Mucosa of descending colon (tissue), 3 donors: ENCODE results near the gene EYA2. TPM values are rescaled to one million over a fixed set of nuclear protein-coding genes. Genes with fewer than 3 reads are reported as not detected.

Source experiments
- ATAC-seq: fragments of 200-7000 bp; cut with Tn5 transposase; one replicate; pipeline ENCODE4 v1.9.1; 2020; ENCODE audit warnings: mild to moderate bottlenecking, moderate library complexity
- DNase-seq, 3 donors: peaks; one replicate each; pipeline ENCODE4 v3.0.0-alpha.2; 2020
- H3K36me3 ChIP-seq: fragments of 200-600 bp; one replicate; pipeline ENCODE4 v1.8.0; 2021; ENCODE audit warnings: low read depth, mild to moderate bottlenecking
- H3K4me1 ChIP-seq: fragments of 200-600 bp; one replicate; pipeline ENCODE4 v1.8.0; 2021; ENCODE audit warnings: low read depth, mild to moderate bottlenecking
- H3K4me3 ChIP-seq: fragments of 200-600 bp; one replicate; pipeline ENCODE4 v1.8.0; 2021; ENCODE audit warnings: mild to moderate bottlenecking
- H3K9me3 ChIP-seq: fragments of 200-600 bp; one replicate; pipeline ENCODE4 v1.8.0; 2021; ENCODE audit warnings: mild to moderate bottlenecking
- CTCF ChIP-seq: fragments of 200-600 bp; IDR thresholded peaks from one replicate; pipeline ENCODE4 v1.8.0; 2022; ENCODE audit warnings: antibody characterized with exemption, mild to moderate bottlenecking
- intact Hi-C, 2 donors: fragments of 100-400 bp; cut with DNase I in 1 of 2; cut with micrococcal nuclease in 1 of 2; formaldehyde crosslinking; loops; one replicate each; pipeline versions ENCODE4 v1.11.0 to v1.11.1; 2022; cut with DNase I, micrococcal nuclease
- total RNA-seq, 3 donors: library from RNA; stranded (reverse); fragmentation: NEBNext Ultra II Directional in 2 of 3; extraction: Animal tissue kit (Norgen Biotek cat#: 25700) in 2 of 3; gene quantifications; one replicate each; pipeline versions ENCODE4 v1.2.1 to v1.2.4, GENCODE V29; 2021 to 2023
- donor health status: DM: no; HTN: no; CAD: no; lungs with moderate emphysema.
- donor health status: DM: no; HTN: no; CAD: no.
- donor health status: DM: no; HTN: yes; CAD: no.

Gene EYA2
- total RNA-seq, 3 donors from 2014 or later = 14.3 to 22.3 (median 19.5) TPM

- intact Hi-C loops = no loop called here
- Histone ChIP-seq H3K9me3 (no peaks in the 10 kb centered on the region), H3K36me3 (no peaks in the 10 kb centered on the region), H3K4me1 (no peaks in the 10 kb centered on the region), H3K4me3 (no peak overlapping the region)
- DNase-seq (peak in 1 of 3 donors; percentile 32), ATAC-seq (peak; percentile 88)
- no peak for TF ChIP-seq CTCF
These were observed 286.6 kb downstream of the EYA2 start for GRCh38 chr20:47181056-47181862.

GRCh38 chr20:47183367-47183766, 288.7 kb downstream of the EYA2 start:
- Histone ChIP-seq H3K4me1 (no peaks in the 10 kb centered on the region), H3K9me3 (no peaks in the 10 kb centered on the region), H3K4me3 (no peak overlapping the region), H3K36me3 (no peaks in the 10 kb centered on the region)
- no peak for ATAC-seq
- no peak for DNase-seq
- TF ChIP-seq CTCF = no peak
- intact Hi-C loops = no loop called here

- TF ChIP-seq CTCF = no peak
- Histone ChIP-seq H3K4me1 (no peaks in the 10 kb centered on the region), H3K4me3 (no peak overlapping the region), H3K36me3 (no peaks in the 10 kb centered on the region), H3K9me3 (no peaks in the 10 kb centered on the region)
- no peak for DNase-seq
- intact Hi-C loops = no loop called here
- no peak for ATAC-seq
These were observed 293.0 kb downstream of the EYA2 start for GRCh38 chr20:47187450-47188195.

- no peak for TF ChIP-seq CTCF
- Histone ChIP-seq H3K4me1 (no peaks in the 10 kb centered on the region), H3K9me3 (no peaks in the 10 kb centered on the region), H3K4me3 (no peak overlapping the region), H3K36me3 (no peaks in the 10 kb centered on the region)
- DNase-seq (no peak), ATAC-seq (no peak)
- intact Hi-C loops = no loop called here
These were observed 293.9 kb downstream of the EYA2 start for GRCh38 chr20:47188540-47188939.

GRCh38 chr20:47189060-47189459, 294.4 kb downstream of the EYA2 start:
- Histone ChIP-seq H3K36me3 (no peaks in the 10 kb centered on the region), H3K9me3 (no peaks in the 10 kb centered on the region), H3K4me3 (no peak overlapping the region), H3K4me1 (no peaks in the 10 kb centered on the region)
- DNase-seq (no peak), ATAC-seq (no peak)
- no peak for TF ChIP-seq CTCF
- intact Hi-C loops = no loop called here
